Measurements from ENCODE around the gene AQP10. TPM values are rescaled to one million over a fixed set of nuclear protein-coding genes. Genes with fewer than 3 reads are reported as not detected.
"Not testable (repeated sequence)": the region's sequence is repeated elsewhere in the genome, so short reads cannot be mapped to it uniquely, and the experiment has no call there.

Gene AQP10
- total RNA-seq, 1 donor from 2014 or later: not detected

GRCh38 chr1:154342836-154343472 is 22.1 kb downstream of the AQP10 start:
- DNase-seq (ENCODE audit: low spot score): no peak

GRCh38 chr1:154344977-154345837 is 24.3 kb downstream of the AQP10 start:
- DNase-seq (ENCODE audit: low spot score): no peak

GRCh38 chr1:154346276-154346917 is 25.5 kb downstream of the AQP10 start:
- DNase-seq (ENCODE audit: low spot score): no peak

- DNase-seq (ENCODE audit: low spot score): no peak
These were observed 27.1 kb downstream of the AQP10 start for GRCh38 chr1:154347961-154348360.

GRCh38 chr1:154348429-154349076 is 27.7 kb downstream of the AQP10 start:
- no peak for DNase-seq (ENCODE audit: low spot score)

- DNase-seq (ENCODE audit: low spot score): no peak
These were observed 28.2 kb downstream of the AQP10 start for GRCh38 chr1:154349121-154349520.

- no peak for DNase-seq (ENCODE audit: low spot score)
These were observed 29.5 kb downstream of the AQP10 start for GRCh38 chr1:154350383-154350782.

GRCh38 chr1:154351363-154352068 is 30.6 kb downstream of the AQP10 start:
- DNase-seq (ENCODE audit: low spot score): no peak

GRCh38 chr1:154352245-154352580 is 31.3 kb downstream of the AQP10 start:
- DNase-seq (ENCODE audit: low spot score): no peak

- no peak for DNase-seq (ENCODE audit: low spot score)
These were observed 31.9 kb downstream of the AQP10 start for GRCh38 chr1:154352581-154353459.

GRCh38 chr1:154353460-154353904 is 32.6 kb downstream of the AQP10 start:
- no peak for DNase-seq (ENCODE audit: low spot score)

- DNase-seq (ENCODE audit: low spot score): no peak
These were observed 33.1 kb downstream of the AQP10 start for GRCh38 chr1:154353966-154354365.

GRCh38 chr1:154358519-154358918 is 37.6 kb downstream of the AQP10 start:
- no peak for DNase-seq (ENCODE audit: low spot score)

GRCh38 chr1:154360288-154360687 is 39.4 kb downstream of the AQP10 start:
- no peak for DNase-seq (ENCODE audit: low spot score)

- not testable (repeated sequence) for DNase-seq (ENCODE audit: low spot score)
These were observed 40.0 kb downstream of the AQP10 start for GRCh38 chr1:154360881-154361280.

- no peak for DNase-seq (ENCODE audit: low spot score)
These were observed 40.5 kb downstream of the AQP10 start for GRCh38 chr1:154361357-154361756.

- DNase-seq (ENCODE audit: low spot score): no peak
These were observed 50.5 kb downstream of the AQP10 start for GRCh38 chr1:154371436-154371835.

- not testable (repeated sequence) for DNase-seq (ENCODE audit: low spot score)
These were observed 53.0 kb downstream of the AQP10 start for GRCh38 chr1:154373777-154374357.
